ENCODE data around the gene MARK2. TPM values are rescaled to one million over a fixed set of nuclear protein-coding genes. Genes with fewer than 3 reads are reported as not detected.

MARK2 gene
- total RNA-seq, 2 donors from 2014 or later, result 39.7 to 39.8 TPM

GRCh38 chr11:63869171-63869591 is 30.3 kb downstream of the MARK2 start:
- H3K36me3 ChIP-seq (ENCODE audit: control insufficient read depth, insufficient read depth, low read length), result peaks cover 5% of the 10 kb centered on the region
- Mint-ChIP-seq H3K9me3 (no peaks in the 10 kb centered on the region), H3K27ac (peak overlapping the region; percentile 49), H3K36me3 (ENCODE audit: low read depth) (peaks cover 7% of the 10 kb centered on the region), H3K4me3 (no peak overlapping the region), H3K27me3 (ENCODE audit: insufficient read depth) (no peaks in the 10 kb centered on the region), H3K4me1 (peaks cover 54% of the 10 kb centered on the region)
- H3K4me1 ChIP-seq (ENCODE audit: control insufficient read depth, insufficient read depth, low read length), result peaks cover 15% of the 10 kb centered on the region
- TF ChIP-seq, protein P1, sequence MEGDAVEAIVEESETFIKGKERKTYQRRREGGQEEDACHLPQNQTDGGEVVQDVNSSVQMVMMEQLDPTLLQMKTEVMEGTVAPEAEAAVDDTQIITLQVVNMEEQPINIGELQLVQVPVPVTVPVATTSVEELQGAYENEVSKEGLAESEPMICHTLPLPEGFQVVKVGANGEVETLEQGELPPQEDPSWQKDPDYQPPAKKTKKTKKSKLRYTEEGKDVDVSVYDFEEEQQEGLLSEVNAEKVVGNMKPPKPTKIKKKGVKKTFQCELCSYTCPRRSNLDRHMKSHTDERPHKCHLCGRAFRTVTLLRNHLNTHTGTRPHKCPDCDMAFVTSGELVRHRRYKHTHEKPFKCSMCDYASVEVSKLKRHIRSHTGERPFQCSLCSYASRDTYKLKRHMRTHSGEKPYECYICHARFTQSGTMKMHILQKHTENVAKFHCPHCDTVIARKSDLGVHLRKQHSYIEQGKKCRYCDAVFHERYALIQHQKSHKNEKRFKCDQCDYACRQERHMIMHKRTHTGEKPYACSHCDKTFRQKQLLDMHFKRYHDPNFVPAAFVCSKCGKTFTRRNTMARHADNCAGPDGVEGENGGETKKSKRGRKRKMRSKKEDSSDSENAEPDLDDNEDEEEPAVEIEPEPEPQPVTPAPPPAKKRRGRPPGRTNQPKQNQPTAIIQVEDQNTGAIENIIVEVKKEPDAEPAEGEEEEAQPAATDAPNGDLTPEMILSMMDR (conservative IDR thresholded peaks at IDR 0.05), result no peak
- 89 to 90% methylated on average over 6 to 7 of the region's 7 CpGs for whole genome bisulfite sequencing, 2 experiments (ENCODE audit: insufficient coverage in 1 of 2, insufficient read length in 1 of 2)
- no peak for DNase-seq
- no peak overlapping the region for H3K4me3 ChIP-seq (ENCODE audit: low read length)
- H3K9me3 ChIP-seq (ENCODE audit: control insufficient read depth, low read length), result no peaks in the 10 kb centered on the region
- H3K27ac ChIP-seq (ENCODE audit: low read depth, low read length), result no peak overlapping the region
- H3K27me3 ChIP-seq (ENCODE audit: control insufficient read depth, insufficient read depth, low read length, poor library complexity, severe bottlenecking), result no peaks in the 10 kb centered on the region
- no peak overlapping the region for H3K9ac ChIP-seq (ENCODE audit: extremely low read depth, low read length, poor library complexity, severe bottlenecking)

- no peak for DNase-seq
- peaks cover 5% of the 10 kb centered on the region for H3K36me3 ChIP-seq (ENCODE audit: control insufficient read depth, insufficient read depth, low read length)
- Mint-ChIP-seq H3K36me3 (ENCODE audit: low read depth) (peaks cover 7% of the 10 kb centered on the region), H3K4me3 (no peak overlapping the region), H3K27ac (peak overlapping the region; percentile 49), H3K27me3 (ENCODE audit: insufficient read depth) (no peaks in the 10 kb centered on the region), H3K9me3 (no peaks in the 10 kb centered on the region), H3K4me1 (peaks cover 59% of the 10 kb centered on the region)
- H3K27ac ChIP-seq (ENCODE audit: low read depth, low read length), result no peak overlapping the region
- 96 to 99% methylated on average over 8 of the region's 8 CpGs for WGBS, 2 experiments (ENCODE audit: insufficient coverage in 1 of 2, insufficient read length in 1 of 2)
- no peaks in the 10 kb centered on the region for H3K9me3 ChIP-seq (ENCODE audit: control insufficient read depth, low read length)
- TF ChIP-seq, protein P1 (conservative IDR thresholded peaks at IDR 0.05), result no peak
- peaks cover 15% of the 10 kb centered on the region for H3K4me1 ChIP-seq (ENCODE audit: control insufficient read depth, insufficient read depth, low read length)
- H3K9ac ChIP-seq (ENCODE audit: extremely low read depth, low read length, poor library complexity, severe bottlenecking), result no peak overlapping the region
- H3K4me3 ChIP-seq (ENCODE audit: low read length), result no peak overlapping the region
- no peaks in the 10 kb centered on the region for H3K27me3 ChIP-seq (ENCODE audit: control insufficient read depth, insufficient read depth, low read length, poor library complexity, severe bottlenecking)
These were observed 30.8 kb downstream of the MARK2 start for GRCh38 chr11:63869683-63870082.

GRCh38 chr11:63870351-63871140 is 31.6 kb downstream of the MARK2 start:
- WGBS, 2 experiments (ENCODE audit: insufficient coverage in 1 of 2, insufficient read length in 1 of 2), result 91 to 93% methylated on average over 9 to 14 of the region's 14 CpGs
- no peak for DNase-seq
- peaks cover 5% of the 10 kb centered on the region for H3K36me3 ChIP-seq (ENCODE audit: control insufficient read depth, insufficient read depth, low read length)
- Mint-ChIP-seq H3K27me3 (ENCODE audit: insufficient read depth) (no peaks in the 10 kb centered on the region), H3K27ac (peak overlapping the region; percentile 8), H3K4me1 (peaks cover 57% of the 10 kb centered on the region), H3K4me3 (no peak overlapping the region), H3K9me3 (no peaks in the 10 kb centered on the region), H3K36me3 (ENCODE audit: low read depth) (peaks cover 10% of the 10 kb centered on the region)
- no peak overlapping the region for H3K4me3 ChIP-seq (ENCODE audit: low read length)
- TF ChIP-seq, protein P1 (conservative IDR thresholded peaks at IDR 0.05), result no peak
- H3K9ac ChIP-seq (ENCODE audit: extremely low read depth, low read length, poor library complexity, severe bottlenecking), result no peak overlapping the region
- no peaks in the 10 kb centered on the region for H3K27me3 ChIP-seq (ENCODE audit: control insufficient read depth, insufficient read depth, low read length, poor library complexity, severe bottlenecking)
- H3K27ac ChIP-seq (ENCODE audit: low read depth, low read length), result no peak overlapping the region
- peaks cover 10% of the 10 kb centered on the region for H3K4me1 ChIP-seq (ENCODE audit: control insufficient read depth, insufficient read depth, low read length)
- no peaks in the 10 kb centered on the region for H3K9me3 ChIP-seq (ENCODE audit: control insufficient read depth, low read length)

Data from endodermal cell (in vitro differentiated cells).